ENCODE results near the gene DHDDS. TPM values are rescaled to one million over a fixed set of nuclear protein-coding genes. Genes with fewer than 3 reads are reported as not detected.

DHDDS gene
- total RNA-seq, 2 experiments from 2014 or later: 26.3 to 26.8 TPM

DNA sequence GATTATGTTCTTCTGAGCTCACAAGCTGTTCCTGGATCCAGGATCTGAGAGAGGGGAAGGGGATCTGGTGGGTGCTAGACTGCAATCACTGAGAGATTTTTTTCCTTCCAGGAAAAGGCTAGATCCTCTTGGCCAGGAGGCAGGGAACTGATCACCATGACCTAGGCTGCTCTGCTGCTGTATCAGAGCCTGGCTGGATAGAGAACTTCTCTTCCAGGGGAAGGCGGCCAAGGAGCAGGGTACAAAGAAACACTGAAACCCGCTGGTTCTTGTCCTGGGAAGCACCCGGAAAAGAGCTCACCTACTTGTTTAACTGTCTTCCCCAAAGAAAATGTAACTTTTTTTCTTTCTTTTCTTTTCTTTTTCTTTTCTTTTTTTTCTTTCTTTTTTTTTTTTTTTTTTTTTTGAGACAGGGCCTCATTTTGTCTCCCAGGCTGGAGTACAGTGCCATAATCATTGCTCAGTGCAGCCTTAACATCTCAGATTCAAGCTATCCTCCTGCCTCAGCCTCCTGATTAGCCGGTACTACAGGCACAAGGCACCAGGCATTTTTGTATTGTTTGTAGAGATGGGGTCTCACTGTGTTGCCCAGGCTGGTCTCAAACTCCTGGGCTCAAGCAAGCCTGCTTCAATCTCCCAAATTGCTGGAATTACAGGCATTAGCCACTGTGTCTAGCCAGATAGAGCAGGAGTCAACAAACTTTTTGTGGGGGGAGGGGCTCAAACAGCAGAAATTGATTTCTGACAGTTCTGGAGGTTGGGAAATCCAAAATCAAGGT is 85.1 kb downstream of the DHDDS start:
- Histone ChIP-seq H3K36me3 (ENCODE audit: insufficient read depth, low read length) (no peaks in the 10 kb centered on the region), H3K9me3 (ENCODE audit: control insufficient read depth in 1 of 2, insufficient read depth in 1 of 2, low read length in 2 of 2) (no peaks in the 10 kb centered on the region), H3K27me3 (ENCODE audit: control insufficient read depth in 1 of 2, insufficient read depth in 2 of 2, low read length in 2 of 2) (no peaks in the 10 kb centered on the region), H3K4me3 (ENCODE audit: low read length) (no peak overlapping the region), H3K4me1 (ENCODE audit: insufficient read depth, low read length) (no peaks in the 10 kb centered on the region), H3K27ac (ENCODE audit: low read depth in 1 of 2, low read length in 2 of 2) (no peak overlapping the region)
- ChIA-PET CTCF (interaction anchor here (1.4 kb wide), 1 partner anchor 17 kb away, joined by 3 read pairs; no protein-coding TSS in a partner anchor), POLR2A (no interaction called here)
- ATAC-seq (ENCODE audit: poor library complexity): no peak
- H3K4me3 Mint-ChIP-seq: no peak overlapping the region
- no peaks in the 10 kb centered on the region for H3K36me3 Mint-ChIP-seq (ENCODE audit: low read depth)
- TF ChIP-seq, protein P1, sequence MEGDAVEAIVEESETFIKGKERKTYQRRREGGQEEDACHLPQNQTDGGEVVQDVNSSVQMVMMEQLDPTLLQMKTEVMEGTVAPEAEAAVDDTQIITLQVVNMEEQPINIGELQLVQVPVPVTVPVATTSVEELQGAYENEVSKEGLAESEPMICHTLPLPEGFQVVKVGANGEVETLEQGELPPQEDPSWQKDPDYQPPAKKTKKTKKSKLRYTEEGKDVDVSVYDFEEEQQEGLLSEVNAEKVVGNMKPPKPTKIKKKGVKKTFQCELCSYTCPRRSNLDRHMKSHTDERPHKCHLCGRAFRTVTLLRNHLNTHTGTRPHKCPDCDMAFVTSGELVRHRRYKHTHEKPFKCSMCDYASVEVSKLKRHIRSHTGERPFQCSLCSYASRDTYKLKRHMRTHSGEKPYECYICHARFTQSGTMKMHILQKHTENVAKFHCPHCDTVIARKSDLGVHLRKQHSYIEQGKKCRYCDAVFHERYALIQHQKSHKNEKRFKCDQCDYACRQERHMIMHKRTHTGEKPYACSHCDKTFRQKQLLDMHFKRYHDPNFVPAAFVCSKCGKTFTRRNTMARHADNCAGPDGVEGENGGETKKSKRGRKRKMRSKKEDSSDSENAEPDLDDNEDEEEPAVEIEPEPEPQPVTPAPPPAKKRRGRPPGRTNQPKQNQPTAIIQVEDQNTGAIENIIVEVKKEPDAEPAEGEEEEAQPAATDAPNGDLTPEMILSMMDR (IDR thresholded peaks at IDR 0.05): no peak
- no peaks in the 10 kb centered on the region for H3K9me3 Mint-ChIP-seq
- H3K4me1 Mint-ChIP-seq (ENCODE audit: low read depth): no peaks in the 10 kb centered on the region
- no peaks in the 10 kb centered on the region for H3K27me3 Mint-ChIP-seq
- DNase-seq: no peak
- intact Hi-C loops (cut with DNase I, micrococcal nuclease): no loop called here
- H3K27ac Mint-ChIP-seq: no peak overlapping the region

DNA sequence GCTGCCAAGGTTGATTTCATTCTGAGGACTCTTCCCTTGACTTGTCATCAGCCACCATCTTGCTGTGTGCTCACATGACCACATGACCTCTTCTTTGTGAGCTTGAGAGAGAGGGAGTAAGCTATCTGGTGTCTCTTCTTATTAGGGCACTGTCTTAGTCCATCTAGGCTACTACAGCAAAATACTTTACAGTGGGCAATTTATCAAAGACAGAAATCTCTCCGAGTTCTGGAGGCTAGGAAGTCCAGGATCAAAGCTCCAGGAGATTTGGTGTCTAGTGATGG is 85.6 kb downstream of the DHDDS start:
- H3K9me3 Mint-ChIP-seq: no peaks in the 10 kb centered on the region
- DNase-seq (no peak), ATAC-seq (ENCODE audit: poor library complexity) (no peak)
- no peaks in the 10 kb centered on the region for H3K4me1 Mint-ChIP-seq (ENCODE audit: low read depth)
- no peaks in the 10 kb centered on the region for H3K36me3 ChIP-seq (ENCODE audit: insufficient read depth, low read length)
- TF ChIP-seq, protein P1 (IDR thresholded peaks at IDR 0.05): no peak
- H3K4me3 Mint-ChIP-seq: no peak overlapping the region
- H3K27me3 ChIP-seq (ENCODE audit: control insufficient read depth in 1 of 2, insufficient read depth in 2 of 2, low read length in 2 of 2): no peaks in the 10 kb centered on the region
- H3K27ac Mint-ChIP-seq: no peak overlapping the region
- no peaks in the 10 kb centered on the region for H3K36me3 Mint-ChIP-seq (ENCODE audit: low read depth)
- no peaks in the 10 kb centered on the region for H3K27me3 Mint-ChIP-seq
- H3K4me3 ChIP-seq (ENCODE audit: low read length): no peak overlapping the region
- H3K9me3 ChIP-seq (ENCODE audit: control insufficient read depth in 1 of 2, insufficient read depth in 1 of 2, low read length in 2 of 2): no peaks in the 10 kb centered on the region
- ChIA-PET CTCF (no interaction called here), POLR2A (no interaction called here)
- intact Hi-C loops (cut with DNase I, micrococcal nuclease): no loop called here
- H3K27ac ChIP-seq (ENCODE audit: low read depth in 1 of 2, low read length in 2 of 2): no peak overlapping the region
- H3K4me1 ChIP-seq (ENCODE audit: insufficient read depth, low read length): no peaks in the 10 kb centered on the region

DNA sequence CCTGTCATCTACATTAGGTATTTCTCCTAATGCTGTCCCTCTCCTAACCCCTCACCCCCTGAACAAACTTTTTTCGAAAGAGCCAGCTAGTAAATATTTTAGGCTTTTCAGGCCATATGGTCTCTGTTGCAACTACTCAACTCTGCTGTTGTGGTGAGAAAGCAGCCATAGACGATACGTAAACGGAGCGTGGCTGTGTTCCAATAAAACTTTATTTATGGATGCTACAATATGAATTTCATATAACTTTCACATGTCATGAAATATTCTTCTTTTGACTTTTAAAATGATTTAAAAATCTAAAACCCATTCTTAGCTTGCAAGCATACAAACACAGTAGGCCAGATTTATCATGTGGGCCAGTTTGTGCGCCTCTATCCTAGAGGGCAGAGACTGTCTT is 86.2 kb downstream of the DHDDS start:
- ATAC-seq (ENCODE audit: poor library complexity): no peak
- H3K4me1 ChIP-seq (ENCODE audit: insufficient read depth, low read length): no peaks in the 10 kb centered on the region
- no peak for DNase-seq
- ChIA-PET CTCF (no interaction called here), POLR2A (no interaction called here)
- no peaks in the 10 kb centered on the region for H3K9me3 Mint-ChIP-seq
- no peaks in the 10 kb centered on the region for H3K27me3 Mint-ChIP-seq
- no peak overlapping the region for H3K4me3 Mint-ChIP-seq
- intact Hi-C loops (cut with DNase I, micrococcal nuclease): no loop called here
- H3K36me3 Mint-ChIP-seq (ENCODE audit: low read depth): no peaks in the 10 kb centered on the region
- H3K4me3 ChIP-seq (ENCODE audit: low read length): no peak overlapping the region
- no peaks in the 10 kb centered on the region for H3K9me3 ChIP-seq (ENCODE audit: control insufficient read depth in 1 of 2, insufficient read depth in 1 of 2, low read length in 2 of 2)
- H3K27ac ChIP-seq (ENCODE audit: low read depth in 1 of 2, low read length in 2 of 2): no peak overlapping the region
- H3K4me1 Mint-ChIP-seq (ENCODE audit: low read depth): no peaks in the 10 kb centered on the region
- TF ChIP-seq, protein P1 (IDR thresholded peaks at IDR 0.05): no peak
- no peaks in the 10 kb centered on the region for H3K27me3 ChIP-seq (ENCODE audit: control insufficient read depth in 1 of 2, insufficient read depth in 2 of 2, low read length in 2 of 2)
- no peak overlapping the region for H3K27ac Mint-ChIP-seq
- H3K36me3 ChIP-seq (ENCODE audit: insufficient read depth, low read length): no peaks in the 10 kb centered on the region
